ENCODE results near the gene NARF. TPM values are rescaled to one million over a fixed set of nuclear protein-coding genes. Genes with fewer than 3 reads are reported as not detected.

Gene NARF
- polyA plus RNA-seq, 1 donor (not counting 4 experiments of a cell fraction or from before 2014, with no cell fraction given) = 36.8 TPM

- Histone ChIP-seq H3K4me1 (ENCODE audit: control insufficient read depth, extremely low read depth, insufficient read depth, low read length) (peaks cover 15% of the 10 kb centered on the region), H3K4me2 (ENCODE audit: control insufficient read depth, extremely low read depth, insufficient read depth, low read depth, low read length) (no peak overlapping the region), H2AFZ (ENCODE audit: control insufficient read depth, low read length) (no peak overlapping the region), H3K79me2 (ENCODE audit: control insufficient read depth, insufficient read depth, low read length) (peaks cover 24% of the 10 kb centered on the region), H3K9me1 (ENCODE audit: control insufficient read depth, extremely low read depth, insufficient read depth, low read length) (no peaks in the 10 kb centered on the region), H3K27ac (ENCODE audit: control insufficient read depth, insufficient read depth, low read length) (no peak overlapping the region), H3K36me3 (ENCODE audit: control insufficient read depth in 2 of 2, extremely low read depth in 1 of 2, insufficient read depth in 2 of 2, low read length in 2 of 2) (no peaks in the 10 kb centered on the region), H4K20me1 (ENCODE audit: control insufficient read depth, extremely low read depth, insufficient read depth, low read length) (peaks cover 11% of the 10 kb centered on the region), H3K4me3 (ENCODE audit: control insufficient read depth in 2 of 3, extremely low read depth in 1 of 3, insufficient read depth in 2 of 3, low read depth in 1 of 3, low read length in 3 of 3) (no peak overlapping the region), H3K27me3 (ENCODE audit: control insufficient read depth, extremely low read depth, insufficient read depth, low read length) (no peaks in the 10 kb centered on the region), H3K9ac (ENCODE audit: control insufficient read depth, extremely low read depth, insufficient read depth, low read length) (no peak overlapping the region), H3K9me3 (ENCODE audit: control insufficient read depth, low read depth, low read length) (no peaks in the 10 kb centered on the region)
- FAIRE-seq = no peak
- no peak for DNase-seq (ENCODE audit: low read depth, low spot score)
- TF ChIP-seq EZH2 (IDR thresholded peaks at IDR 0.05; ENCODE audit: low read length) = no peak
- dilution Hi-C loops (cut with MboI; ENCODE audit: extremely low pct_ligation_motif_present, low sequenced_read_pairs) = no loop called here
These were observed 58.8 kb downstream of the NARF start for GRCh38 chr17:82517230-82517865.

- no peak for FAIRE-seq
- Histone ChIP-seq H3K9ac (ENCODE audit: control insufficient read depth, extremely low read depth, insufficient read depth, low read length) (peak within 1 kb of the TSS; percentile 77), H2AFZ (ENCODE audit: control insufficient read depth, low read length) (peak within 1 kb of the TSS; percentile 91), H3K4me2 (ENCODE audit: control insufficient read depth, extremely low read depth, insufficient read depth, low read depth, low read length) (peak within 1 kb of the TSS; percentile 88), H4K20me1 (ENCODE audit: control insufficient read depth, extremely low read depth, insufficient read depth, low read length) (peaks cover 22% of the 10 kb centered on the region), H3K9me3 (ENCODE audit: control insufficient read depth, low read depth, low read length) (no peaks in the 10 kb centered on the region), H3K27ac (ENCODE audit: control insufficient read depth, insufficient read depth, low read length) (peak within 1 kb of the TSS; percentile 82), H3K36me3 (ENCODE audit: control insufficient read depth in 2 of 2, extremely low read depth in 1 of 2, insufficient read depth in 2 of 2, low read length in 2 of 2) (peaks cover 3 to 4% of the 10 kb centered on the region in 2 experiments), H3K9me1 (ENCODE audit: control insufficient read depth, extremely low read depth, insufficient read depth, low read length) (no peaks in the 10 kb centered on the region), H3K79me2 (ENCODE audit: control insufficient read depth, insufficient read depth, low read length) (peaks cover 41% of the 10 kb centered on the region), H3K27me3 (ENCODE audit: control insufficient read depth, extremely low read depth, insufficient read depth, low read length) (no peaks in the 10 kb centered on the region), H3K4me1 (ENCODE audit: control insufficient read depth, extremely low read depth, insufficient read depth, low read length) (peaks cover 23% of the 10 kb centered on the region), H3K4me3 (ENCODE audit: control insufficient read depth in 2 of 3, extremely low read depth in 1 of 3, insufficient read depth in 2 of 3, low read depth in 1 of 3, low read length in 3 of 3) (peak within 1 kb of the TSS; percentile 71 to 99 (median 83))
- DNase-seq (ENCODE audit: low read depth, low spot score) = no peak
- dilution Hi-C loops (cut with MboI; ENCODE audit: extremely low pct_ligation_motif_present, low sequenced_read_pairs) = no loop called here
- TF ChIP-seq EZH2 (IDR thresholded peaks at IDR 0.05; ENCODE audit: low read length) (no peak), CTCF (optimal IDR thresholded peaks at IDR 0.05 in 1 of 3, IDR thresholded peaks at IDR 0.05 in 1 of 3, conservative IDR thresholded peaks at IDR 0.05 in 1 of 3; ENCODE audit: extremely low read depth in 1 of 3, insufficient read depth in 2 of 3, low read length in 3 of 3) (no peak)
These were observed 60.6 kb downstream of the NARF start, which contains the start of gene FOXK2 for GRCh38 chr17:82518826-82519810. Gene FOXK2, plus strand, starts transcription at chr17:82519732. Its CDS starts 157 bp downstream, at chr17:82519889.

All from keratinocyte (primary cell).